GM12874 (cell line): ENCODE data around the gene CCM2.

Experiments
- CTCF ChIP-seq: IDR thresholded peaks from 2 replicates; pipeline ENCODE4 v1.5.1; 2011; ENCODE audit warnings: low read depth, mild to moderate bottlenecking, control low read depth, low read length, moderate library complexity; ENCODE audit not compliant: insufficient read depth

The CCM2 gene

GRCh38 chr7:44986218-44987053, 13.6 kb upstream of the CCM2 start:
- no peak for TF ChIP-seq CTCF

DNA sequence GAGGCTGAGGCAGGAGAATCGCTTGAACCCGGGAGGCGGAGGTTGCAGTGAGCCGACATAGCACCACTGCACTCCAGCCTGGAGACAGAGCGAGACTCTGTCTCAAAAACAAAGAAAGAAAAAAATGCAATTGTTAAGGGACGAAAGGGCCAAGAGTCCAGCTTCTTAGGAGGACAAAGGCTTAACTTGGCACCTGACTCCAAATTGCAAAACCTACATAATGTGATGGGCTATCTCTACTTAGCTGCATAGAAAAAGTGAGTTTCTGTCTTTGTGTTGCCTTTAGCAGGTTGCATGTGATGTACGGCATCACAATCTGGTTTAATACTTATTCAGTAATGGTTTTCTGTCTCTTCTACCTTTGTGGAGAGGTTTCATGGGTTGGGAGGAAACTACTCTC, 12.5 kb upstream of the CCM2 start:
- TF ChIP-seq CTCF = no peak

DNA sequence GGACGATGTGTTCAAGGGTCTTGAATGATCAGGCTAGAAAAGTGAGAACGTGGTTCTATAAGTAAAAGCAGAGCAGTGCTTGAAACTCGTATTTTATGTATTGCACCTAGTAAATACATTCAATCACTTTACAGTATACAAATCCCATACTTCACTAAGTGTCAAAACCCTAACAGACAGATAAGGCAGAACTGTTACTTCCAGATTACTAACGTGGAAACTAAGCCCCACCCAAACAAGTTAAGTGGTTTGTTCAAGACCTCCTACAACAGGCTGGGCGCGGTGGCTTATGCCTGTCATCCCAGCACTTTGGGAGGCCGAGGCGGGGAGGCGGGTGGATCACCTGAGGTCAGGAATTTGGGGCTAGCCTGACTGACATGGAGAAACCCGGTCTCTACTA, 12.0 kb upstream of the CCM2 start:
- no peak for TF ChIP-seq CTCF

- no peak for TF ChIP-seq CTCF
These were observed 11.3 kb upstream of the CCM2 start for GRCh38 chr7:44988701-44989100.

DNA sequence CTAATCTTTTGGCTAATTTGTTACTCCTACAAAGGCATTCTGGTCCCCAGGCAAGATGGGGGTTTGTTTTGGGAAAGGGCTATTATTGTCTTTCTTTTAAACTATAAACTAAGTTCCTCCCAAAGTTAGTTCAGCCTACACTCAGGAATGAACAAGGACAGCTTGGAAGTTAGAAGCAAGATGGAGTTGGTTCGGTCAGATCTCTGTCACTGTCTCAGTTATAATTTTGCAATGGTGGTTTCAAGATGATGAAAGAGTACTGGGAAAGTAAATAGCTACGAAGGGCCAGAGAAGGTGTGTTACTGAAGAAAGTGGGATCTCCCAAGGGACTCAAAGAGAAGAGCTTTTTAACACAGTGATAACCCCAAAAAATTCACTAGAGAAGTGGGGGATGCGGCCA, 10.9 kb upstream of the CCM2 start:
- TF ChIP-seq CTCF = no peak

- no peak for TF ChIP-seq CTCF
These were observed 9.6 kb upstream of the CCM2 start for GRCh38 chr7:44990109-44991023.

DNA sequence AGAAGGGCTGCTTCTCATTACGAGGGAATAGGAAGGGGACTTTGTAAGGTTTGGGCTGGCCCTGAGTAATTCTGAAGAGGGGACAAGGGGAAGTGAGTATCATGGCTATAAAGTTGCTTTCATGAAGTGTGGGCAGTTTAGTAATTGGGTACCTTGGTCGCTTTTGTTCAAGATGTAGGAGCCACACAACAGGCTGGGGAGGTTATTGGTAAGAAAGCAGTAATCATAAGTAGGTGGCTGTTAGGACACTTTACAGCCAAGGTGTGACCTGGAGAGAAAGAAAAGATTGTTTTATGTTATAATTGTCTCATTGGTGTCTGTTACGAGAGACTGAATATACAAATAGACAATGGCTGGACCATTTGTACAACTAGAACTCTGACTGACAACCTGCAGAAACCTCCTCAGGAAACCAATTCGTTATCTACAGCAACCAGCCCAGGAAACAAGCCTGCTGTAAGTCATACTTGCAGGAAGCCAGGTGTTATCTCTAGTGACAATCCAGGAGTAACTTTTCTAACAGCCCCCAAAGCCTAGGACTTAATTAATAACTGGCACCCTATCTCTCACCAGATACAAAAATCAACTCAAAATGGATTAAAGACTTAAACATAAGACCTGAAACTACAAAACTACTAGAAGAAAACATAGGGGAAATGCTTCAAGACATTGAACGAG, 5.0 kb upstream of the CCM2 start:
- no peak for TF ChIP-seq CTCF
